Stimulated activated CD4-positive, alpha-beta T cell treated with anti-CD3 and anti-CD28 coated beads, Interleukin-15, amount 100 ng/mL, for 1 hour (primary cell): ENCODE measurements around the gene CDRT15L2.
"Not testable (repeated sequence)": the region's sequence is repeated elsewhere in the genome, so short reads cannot be mapped to it uniquely, and the experiment has no call there.

Source experiments
- DNase-seq, 2 donors: peaks; one replicate each; pipeline ENCODE4 v3.0.0-alpha.2; 2020; ENCODE audit warnings: low read depth in 1 of 2, low spot score in 1 of 2

Gene CDRT15L2

DNA sequence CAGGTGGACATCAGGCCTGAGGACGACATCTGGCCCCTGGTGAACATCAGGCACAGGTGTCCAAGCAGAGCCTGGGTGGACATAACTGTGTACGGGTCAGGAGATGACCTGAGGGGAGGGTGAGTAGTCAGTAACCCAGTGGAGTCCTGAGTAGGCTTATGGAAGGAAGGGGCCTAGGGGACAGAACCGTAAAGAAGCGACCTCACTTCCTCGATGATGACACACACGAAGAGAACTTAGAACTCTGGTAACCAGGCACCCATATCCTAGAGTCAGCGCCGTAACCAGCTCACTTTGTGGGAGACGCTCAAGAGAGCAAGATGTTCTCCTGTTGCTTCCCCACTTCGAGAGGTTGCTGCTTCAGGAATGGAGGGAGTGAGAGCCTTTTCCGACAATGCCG, at the start of gene CDRT15L2:
Gene CDRT15L2 (plus strand): TSS at position 301 of the 400 bp plus-strand sequence. CDS start 20 bp downstream, at position 321.
- DNase-seq: not testable (repeated sequence)

DNA sequence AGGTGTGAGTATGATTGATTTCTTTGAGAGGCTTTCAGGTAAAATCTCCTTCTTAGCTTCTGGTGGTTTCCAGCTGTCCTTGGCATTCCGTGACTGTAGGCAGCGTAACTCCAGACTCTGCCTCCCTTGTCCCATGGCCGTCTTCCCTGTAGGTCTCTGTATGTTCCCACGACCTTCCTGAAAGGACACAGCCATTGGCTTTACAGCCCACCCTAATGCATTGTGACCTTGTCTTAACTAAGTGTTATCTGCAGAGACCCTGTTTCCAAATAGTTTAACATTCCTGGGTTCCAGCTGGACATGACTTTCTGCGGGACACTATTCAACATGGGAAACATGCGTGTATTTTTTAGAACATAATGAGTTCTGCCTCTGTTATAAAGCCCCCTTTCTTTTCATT, 49.4 kb upstream of the CDRT15L2 start:
- DNase-seq: not testable (repeated sequence)

DNA sequence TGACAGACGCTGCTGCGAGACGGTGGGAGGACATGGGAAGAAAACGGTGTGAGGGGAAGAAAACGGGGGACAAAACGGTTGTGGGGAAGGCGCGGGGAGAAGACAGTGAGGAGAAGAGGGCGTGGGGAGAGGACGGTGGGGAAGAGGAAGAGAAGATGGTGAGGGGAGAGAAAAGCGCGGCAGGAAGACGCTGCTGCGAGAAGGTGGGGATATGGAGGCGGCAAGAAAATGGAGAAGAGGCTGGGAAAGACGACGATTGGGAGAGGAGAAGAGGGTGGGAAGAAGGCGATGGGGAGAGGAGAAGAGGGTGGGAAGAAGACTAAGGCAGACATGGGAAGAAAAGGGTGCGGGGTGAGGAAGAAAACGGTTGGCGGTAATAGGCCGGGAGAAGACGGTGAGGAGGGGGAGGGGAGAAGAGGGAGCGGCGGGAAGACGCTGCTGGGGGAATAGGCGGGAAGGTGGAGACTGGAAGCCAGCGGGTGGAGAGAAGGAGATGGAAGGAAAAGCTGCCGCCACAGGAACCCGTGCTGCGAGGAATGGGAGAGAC, 46.9 kb upstream of the CDRT15L2 start:
- not testable (repeated sequence) for DNase-seq

DNA sequence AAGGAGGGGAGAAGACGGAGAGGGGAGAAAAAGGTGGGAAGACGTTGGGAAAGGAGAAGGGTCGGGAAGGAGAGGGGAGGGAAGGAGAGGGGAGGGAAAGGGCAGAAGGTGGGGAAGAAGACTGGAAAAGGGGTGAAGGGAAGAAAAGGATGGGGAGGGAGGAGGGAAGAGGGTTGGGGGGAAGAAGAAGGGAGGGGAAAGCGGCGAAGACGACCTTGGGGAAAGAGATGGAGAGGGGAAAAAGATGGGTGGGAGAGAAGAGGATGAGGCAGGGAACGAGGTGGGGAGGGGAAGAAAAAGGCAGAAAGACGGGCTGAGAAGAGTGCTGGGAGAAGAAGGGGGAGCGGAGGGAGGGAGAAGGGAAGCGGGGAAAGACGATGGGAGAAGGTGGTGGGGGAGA, 46.3 kb upstream of the CDRT15L2 start:
- not testable (repeated sequence) for DNase-seq

DNA sequence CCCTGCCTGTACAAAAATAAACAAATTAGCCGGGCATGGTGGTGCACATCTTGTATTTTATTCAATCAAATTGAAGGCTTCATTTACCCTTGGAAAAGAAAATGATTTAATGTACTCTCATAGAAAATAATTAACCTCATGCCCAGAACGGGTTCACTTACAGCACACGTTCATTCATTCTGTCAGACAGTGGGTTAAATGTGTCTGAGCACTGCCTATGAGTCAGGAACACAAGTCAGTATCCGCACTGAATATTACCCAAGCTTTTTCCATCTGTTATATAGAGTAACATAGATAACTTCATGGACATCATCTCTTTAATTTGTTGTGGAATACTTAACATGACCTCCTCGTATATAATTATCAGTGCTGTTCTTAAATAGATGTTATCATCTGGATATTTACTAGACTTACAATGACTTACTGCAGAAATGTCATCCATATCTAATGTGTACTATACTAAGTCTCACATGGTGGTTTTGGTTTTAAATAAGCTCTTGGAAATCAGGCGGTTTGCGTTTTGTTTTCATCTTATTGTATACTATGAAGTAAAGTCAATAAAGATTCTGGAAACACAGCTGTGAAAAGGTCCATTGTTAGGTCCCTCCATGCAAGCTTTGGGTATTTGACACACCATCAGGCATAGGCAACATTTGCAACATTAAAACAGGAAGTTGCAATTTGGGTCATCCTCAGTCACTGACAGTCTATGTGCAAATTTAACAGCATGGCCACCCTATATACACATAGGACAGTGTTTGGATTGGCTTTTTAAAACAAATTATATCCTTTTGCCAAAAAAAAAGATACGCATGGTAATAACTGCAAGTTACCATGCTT, 44.6 kb upstream of the CDRT15L2 start:
- not testable (repeated sequence) for DNase-seq

DNA sequence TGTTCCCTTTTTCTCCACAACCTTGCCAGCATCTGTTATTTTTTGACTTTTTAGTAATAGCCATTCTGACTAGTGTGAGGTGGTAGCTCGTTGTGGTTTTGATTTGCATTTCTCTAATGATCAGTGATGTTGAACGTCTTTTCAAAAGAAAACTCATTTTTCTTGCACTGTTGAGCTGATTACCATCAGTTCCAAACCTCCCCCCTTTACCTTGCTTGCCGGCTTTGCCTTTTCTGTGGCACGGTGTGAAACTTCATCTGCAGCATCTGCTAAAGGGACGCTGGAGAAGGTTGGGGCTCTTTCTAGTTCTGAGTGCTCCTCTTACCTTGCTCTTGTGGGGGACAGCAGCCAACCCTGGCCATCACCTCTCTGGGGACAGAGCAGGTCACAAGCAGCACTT, 39.1 kb upstream of the CDRT15L2 start:
- not testable (repeated sequence) for DNase-seq

DNA sequence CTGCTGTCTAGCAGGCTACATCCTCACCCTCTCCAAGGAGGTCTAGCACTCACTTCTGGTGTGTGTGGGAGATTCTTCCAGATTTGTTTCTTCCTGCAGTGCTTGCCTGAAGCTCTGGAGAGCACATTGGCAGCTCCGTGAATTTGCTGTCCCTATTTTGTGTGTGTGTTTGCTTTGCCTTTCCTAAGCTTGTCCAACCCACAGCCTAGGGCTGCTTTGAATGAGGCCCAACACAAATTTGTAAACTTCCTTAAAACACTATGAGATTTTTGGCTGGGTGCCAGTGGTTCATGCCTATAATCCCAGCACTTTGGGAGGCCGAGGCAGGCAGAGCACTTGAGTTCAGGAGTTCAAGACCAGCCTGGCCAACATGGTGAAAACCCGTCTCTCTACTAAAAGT, 38.7 kb upstream of the CDRT15L2 start:
- not testable (repeated sequence) for DNase-seq

DNA sequence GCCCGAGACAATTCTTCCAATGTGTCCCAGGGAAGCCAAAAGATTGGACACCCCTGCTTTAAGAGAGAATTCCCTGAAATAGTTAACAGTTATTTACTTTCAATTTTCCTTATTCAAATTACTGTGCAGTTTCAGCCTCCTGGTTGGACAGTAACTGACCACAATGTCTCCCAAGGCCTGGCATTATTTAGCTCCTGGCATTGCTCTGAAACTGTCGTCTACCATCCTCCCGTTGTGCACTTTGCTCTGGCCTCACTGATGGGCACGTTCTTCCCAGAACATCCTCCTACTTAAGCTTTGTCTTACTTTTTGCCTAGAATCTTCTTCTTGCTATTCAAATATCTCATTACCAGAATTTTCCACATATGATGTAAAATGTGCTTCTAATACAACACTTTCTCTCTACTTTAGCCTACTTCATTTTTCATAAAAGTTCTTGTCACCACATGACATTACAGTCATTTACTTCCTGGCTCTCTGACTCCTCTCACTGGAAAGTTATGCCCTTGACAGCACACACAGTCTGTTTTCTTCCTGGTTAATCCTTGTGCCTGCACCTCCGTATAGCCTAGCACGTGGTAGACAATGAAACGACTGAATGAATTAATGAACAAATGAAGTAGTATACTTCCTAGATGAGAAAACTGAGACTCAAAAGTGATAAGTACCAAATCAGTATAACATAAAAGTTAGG, 37.5 kb upstream of the CDRT15L2 start:
- DNase-seq: not testable (repeated sequence)

DNA sequence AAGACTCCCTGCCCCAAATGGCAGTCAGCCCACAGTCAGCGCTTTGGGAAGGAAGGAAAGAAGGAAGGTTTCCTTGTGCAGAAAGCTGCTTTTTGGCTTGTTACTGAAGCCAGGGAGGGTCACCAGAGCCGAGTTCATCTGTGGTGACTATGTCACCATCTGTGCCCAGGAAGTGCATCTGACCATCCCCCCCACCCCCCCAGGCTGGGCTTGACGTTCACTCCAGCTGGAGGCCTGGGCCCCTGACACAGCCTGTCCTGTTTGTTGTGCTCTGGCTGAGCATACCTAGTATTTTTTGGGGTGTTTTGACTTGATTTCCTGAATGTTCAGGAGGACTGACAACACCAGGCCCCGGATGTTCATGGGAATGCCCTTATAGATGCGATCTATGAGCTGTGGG, 31.6 kb upstream of the CDRT15L2 start:
- not testable (repeated sequence) for DNase-seq

DNA sequence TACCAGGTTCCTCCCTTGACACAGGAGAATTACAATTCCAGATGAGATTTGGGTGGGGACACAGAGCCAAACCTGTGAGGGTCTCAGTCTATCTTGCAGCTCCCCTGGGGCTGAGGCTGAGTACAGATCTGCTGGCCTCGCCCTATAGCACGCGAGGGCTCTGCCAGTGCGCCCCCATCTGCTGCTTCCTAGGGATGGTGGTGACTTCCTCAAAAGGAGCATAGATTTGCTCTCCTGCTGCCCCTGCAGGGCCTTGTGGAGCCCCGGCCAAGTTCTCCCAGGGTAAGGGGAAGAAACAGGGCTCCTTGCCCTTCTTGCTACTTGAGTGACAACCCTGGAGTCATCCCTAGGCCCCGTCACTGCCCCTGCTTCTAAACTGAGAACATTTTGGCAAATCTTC, 26.6 kb upstream of the CDRT15L2 start:
- not testable (repeated sequence) for DNase-seq

DNA sequence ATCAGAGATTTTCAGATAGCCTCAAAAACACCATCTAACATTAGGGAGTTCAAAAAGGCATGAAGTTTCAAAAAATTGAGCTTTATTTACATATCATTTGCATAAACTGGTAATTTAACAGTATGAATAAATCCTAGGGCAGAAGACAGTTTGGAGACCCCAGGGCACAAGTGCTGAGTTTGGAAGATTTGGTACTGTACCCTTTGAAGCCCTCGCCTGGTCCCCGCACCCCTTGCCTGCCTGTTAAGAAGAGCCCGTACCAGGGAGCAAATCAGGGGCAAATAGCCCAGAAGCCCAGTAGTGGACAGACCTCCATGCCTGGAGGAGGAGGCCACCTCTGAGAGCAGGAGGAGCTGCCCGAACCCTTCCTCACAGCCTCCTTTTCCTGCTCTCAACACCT, 24.8 kb upstream of the CDRT15L2 start:
- not testable (repeated sequence) for DNase-seq

DNA sequence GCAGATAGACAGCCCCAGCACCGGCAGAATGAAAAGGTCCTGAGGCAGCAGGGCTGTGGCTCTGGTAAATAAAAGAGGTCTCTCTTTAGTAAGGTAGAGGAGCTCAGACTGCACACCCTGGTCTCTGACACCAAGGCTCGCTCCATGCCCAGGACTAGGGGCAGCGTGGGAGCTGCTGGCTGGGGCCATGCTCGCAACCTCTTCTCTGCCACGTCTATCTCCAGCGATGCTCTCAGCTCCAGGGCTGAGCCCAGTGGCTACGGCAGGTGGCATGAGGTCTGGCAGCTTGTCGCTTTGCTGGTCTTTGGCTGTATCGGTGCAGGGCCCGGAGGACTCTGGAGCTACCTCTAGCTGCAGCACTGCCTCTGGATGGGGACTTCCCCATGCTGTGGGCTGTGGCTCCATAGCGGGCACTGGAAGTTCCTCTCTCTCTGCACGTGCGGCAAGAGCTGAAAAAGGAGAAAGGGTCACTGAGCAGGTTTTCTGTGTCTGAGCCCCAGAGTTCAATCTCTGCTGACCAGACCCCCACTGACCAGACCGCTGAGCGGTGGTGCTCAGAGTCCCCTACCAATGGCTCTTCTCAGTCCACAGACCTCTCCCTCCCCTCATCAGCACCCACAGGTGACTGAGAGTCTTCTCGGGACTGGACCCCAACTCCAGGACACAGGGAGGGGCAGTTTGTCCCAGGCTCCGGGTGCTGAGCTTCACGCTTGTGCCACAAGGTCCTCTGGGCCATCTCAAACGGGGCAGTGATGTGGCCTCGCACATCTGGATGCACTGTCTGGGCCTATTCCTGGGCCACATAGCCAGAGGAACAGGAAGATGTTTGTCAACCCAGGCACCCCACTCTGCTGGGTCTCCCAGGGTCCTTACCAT, 24.2 kb upstream of the CDRT15L2 start:
- not testable (repeated sequence) for DNase-seq

DNA sequence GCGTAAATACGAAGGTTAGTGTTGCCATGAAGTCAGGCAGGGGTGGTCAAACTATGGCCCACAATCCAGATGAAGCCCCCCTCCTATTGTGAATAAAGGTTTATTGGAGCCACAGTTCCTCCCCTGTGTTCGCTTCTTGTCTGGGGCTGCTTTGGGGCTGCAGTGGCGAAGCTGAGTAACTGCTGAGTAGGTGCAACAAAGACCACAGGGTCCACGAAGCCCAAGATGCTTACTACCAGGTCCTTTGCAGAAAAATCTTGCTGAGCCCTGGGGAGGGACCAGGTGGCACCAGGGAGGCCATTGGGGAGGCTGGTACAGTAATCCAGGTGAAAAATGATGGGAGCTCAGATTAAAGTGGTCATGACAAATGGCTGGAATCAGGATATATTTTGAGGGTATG, 21.4 kb upstream of the CDRT15L2 start:
- not testable (repeated sequence) for DNase-seq

DNA sequence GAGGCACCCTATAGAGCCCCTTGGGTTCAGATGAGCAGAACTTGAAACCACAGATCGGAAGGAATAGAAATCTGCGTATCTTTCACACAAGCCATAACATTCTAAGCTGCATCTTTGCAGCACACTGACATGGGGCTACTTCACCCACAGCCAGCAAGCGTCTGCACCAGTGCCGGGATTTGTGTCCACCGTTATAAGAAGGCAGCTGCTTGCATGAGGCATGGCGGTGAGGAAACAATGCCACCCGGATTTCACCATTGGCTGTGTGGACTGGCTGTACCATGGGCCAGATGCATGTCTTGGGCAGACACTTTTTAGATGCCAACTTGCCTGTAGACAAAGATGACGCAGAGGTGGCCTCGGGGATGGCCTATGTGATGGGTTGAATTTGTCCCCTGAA, 20.5 kb upstream of the CDRT15L2 start:
- not testable (repeated sequence) for DNase-seq

DNA sequence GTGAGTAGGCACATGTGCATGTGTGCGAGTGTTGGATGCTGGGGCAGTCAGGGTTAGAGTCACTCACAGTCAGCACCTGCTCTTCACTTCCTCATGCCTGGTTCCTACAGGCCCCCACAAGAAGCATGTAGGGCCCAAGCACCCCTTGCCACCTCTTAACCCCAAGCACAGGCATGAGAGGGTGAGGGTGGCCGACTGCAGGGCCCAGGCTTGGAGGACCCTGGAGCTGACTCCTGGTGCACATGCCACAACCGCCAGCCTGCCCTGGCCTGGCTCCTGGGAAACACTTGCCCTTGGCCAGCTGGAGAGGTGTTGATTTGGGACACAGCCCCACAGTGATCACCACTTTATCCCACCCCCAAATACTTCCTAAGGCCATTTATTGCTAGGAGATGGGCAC, 16.9 kb upstream of the CDRT15L2 start:
- no peak for DNase-seq

DNA sequence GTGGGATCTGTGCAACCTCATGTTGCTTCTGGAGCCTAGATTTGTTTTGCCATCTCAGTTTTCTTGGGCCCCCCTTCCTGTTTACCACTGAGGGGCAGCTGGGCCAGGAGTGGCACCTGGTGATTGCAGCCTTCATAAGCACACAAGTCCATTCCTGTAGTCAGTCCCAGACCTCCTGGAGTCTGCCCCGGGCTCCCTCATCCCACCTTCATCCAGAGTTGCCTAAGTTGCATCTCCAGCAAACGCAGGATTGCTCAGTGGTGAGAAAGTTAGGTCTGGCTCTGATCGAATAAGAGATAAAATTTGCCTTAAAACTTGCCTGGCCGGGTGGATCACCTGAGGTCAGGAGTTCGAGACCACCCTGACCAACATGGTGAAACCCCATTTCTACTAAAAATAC, 14.3 kb upstream of the CDRT15L2 start:
- not testable (repeated sequence) for DNase-seq

DNA sequence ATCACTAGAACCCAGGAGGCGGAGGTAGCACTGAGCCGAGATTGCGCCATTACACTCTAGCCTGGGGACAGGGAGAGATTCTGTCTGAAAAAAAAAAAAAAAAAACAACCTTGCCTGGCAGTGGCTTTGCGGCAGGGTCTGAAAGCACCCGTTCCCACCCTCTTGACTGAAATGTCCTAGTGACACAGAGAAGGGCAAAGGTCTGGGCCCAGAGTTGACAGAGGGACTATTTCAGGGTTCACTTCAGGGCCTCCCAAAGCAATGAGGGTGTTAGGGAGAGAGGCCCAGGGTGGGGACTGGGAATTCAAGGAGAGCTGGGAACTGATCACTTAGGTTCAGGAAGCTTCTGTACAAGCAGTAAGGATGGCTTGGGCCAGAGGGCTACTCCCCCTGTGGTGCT, 13.8 kb upstream of the CDRT15L2 start:
- no peak for DNase-seq

DNA sequence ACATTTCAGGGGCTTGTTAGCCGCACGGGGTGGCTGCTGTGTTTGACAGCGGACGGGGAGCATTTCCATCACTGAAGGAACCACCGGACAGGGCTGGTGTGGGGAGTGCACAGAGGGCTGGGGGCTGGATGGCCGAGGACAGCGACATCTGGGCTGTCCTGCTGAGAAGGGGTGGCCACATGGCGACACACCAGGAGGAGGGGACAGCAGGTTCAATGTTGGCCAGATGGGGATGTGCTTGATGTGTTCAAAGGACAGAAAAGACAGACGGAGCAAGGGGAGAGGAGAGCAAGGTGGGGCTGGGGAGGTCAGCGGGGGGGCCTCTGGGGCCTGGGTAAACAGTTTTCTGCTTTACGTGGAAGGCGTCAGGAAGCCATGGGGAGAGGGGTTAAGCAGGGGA, 12.8 kb upstream of the CDRT15L2 start:
- not testable (repeated sequence) for DNase-seq

DNA sequence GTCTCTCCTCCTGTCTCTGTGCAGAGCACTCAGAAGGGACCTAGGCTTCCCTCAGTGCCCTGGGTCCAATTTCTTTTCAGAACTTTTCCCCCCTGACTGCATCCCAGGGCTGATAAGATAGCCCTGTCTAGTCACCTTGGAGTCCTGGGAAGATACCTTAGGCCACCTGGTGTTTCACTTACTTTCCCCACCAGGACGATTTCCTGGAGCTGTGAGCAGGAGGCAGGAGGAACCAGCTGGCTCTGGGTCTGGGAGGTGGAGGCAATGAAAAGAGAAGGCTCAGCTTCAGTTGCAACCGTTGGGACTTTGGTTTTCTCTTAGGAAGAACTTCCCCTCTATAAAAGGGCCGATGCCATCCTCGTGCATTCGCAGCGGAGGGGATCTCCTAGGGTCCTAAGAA, 12.1 kb upstream of the CDRT15L2 start:
- DNase-seq: not testable (repeated sequence)

DNA sequence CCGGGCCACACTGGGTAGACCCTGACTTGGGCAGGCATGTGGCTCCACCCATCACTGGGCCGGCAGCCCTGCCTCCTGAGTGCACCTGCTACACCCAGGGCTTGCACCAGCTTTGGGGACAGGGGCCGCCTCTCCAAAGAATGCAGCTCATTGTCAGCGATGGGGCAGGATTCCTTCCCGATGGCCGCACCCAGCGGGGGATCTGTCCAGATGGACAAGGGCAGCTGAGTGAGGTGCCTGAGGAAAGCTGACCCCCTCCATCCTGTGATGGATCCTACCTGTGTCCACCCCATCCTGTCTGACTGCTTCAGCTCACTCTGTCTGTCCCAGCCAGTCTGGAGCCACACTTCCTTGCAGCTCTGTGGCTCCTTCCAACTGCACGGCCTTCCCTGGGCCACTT, 10.9 kb upstream of the CDRT15L2 start:
- not testable (repeated sequence) for DNase-seq

DNA sequence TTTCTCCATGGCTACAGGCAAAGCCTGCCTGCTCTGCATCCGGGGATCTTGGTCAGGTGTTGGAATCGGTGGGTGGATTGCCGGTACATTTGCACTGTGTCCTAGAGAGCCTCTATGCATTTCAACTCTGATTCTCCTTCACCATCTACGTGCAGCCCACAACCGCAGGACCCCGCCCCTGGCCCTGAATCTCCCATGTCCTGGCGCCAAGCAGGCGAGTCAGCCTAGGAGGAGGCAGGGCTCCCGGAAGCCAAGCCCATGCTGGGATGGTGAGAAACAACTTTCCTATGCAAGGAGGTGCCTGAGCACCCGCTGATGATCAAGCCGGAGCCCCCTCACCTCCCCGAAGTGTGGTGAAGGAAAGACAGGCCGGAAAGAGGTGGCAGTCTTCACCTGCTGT, 7.9 kb upstream of the CDRT15L2 start:
- not testable (repeated sequence) for DNase-seq
